Fibroblast of lung (primary cell): ENCODE measurements around the gene GRIK1.

Experiments used
- EZH2 ChIP-seq: IDR thresholded peaks from 2 replicates; pipeline ENCODE4 v1.5.1; 2012; ENCODE audit warnings: low read length, control low read depth, mild to moderate bottlenecking; ENCODE audit errors: missing control alignments
- TF ChIP-seq, protein P1 (sequence below), 2 donors: IDR thresholded peaks in 1 of 2; conservative IDR thresholded peaks in 1 of 2; 1 replicate in 1 of 2; 2 replicates in 1 of 2; pipeline ENCODE4 v1.5.1; 2011 to 2012; ENCODE audit warnings: low read length in 2 of 2, control low read depth in 1 of 2, inconsistent platforms in 1 of 2, low read depth in 1 of 2, mild to moderate bottlenecking in 1 of 2

DNA sequence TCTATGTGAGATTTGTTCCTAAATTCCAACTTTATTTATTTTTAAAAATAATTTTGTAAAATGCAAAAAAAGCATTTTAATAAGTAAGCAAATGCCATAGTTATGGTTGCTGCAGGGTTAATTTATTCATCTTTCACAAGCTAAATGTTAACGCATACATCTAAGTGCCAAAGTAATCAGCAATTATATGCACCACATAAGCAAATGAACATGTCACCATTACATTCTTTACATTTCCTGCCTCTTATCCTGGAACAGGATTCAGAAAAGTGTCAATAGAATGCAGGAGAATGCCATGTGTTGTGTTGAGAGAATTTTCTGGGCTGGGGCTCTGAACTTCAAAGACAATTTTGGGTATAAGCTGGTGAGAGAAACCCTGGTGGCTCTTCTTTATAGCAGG, 136.6 kb downstream of the GRIK1 start:
- TF ChIP-seq, protein P1, sequence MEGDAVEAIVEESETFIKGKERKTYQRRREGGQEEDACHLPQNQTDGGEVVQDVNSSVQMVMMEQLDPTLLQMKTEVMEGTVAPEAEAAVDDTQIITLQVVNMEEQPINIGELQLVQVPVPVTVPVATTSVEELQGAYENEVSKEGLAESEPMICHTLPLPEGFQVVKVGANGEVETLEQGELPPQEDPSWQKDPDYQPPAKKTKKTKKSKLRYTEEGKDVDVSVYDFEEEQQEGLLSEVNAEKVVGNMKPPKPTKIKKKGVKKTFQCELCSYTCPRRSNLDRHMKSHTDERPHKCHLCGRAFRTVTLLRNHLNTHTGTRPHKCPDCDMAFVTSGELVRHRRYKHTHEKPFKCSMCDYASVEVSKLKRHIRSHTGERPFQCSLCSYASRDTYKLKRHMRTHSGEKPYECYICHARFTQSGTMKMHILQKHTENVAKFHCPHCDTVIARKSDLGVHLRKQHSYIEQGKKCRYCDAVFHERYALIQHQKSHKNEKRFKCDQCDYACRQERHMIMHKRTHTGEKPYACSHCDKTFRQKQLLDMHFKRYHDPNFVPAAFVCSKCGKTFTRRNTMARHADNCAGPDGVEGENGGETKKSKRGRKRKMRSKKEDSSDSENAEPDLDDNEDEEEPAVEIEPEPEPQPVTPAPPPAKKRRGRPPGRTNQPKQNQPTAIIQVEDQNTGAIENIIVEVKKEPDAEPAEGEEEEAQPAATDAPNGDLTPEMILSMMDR (conservative IDR thresholded peaks at IDR 0.05 in 1 of 2, IDR thresholded peaks at IDR 0.05 in 1 of 2; ENCODE audit: low read depth in 1 of 2, low read length in 2 of 2), result no peak
- TF ChIP-seq EZH2, result no peak
